Mesothelial cell of epicardium (in vitro differentiated cells): ENCODE results near the gene SH3PXD2B. TPM values are rescaled to one million over a fixed set of nuclear protein-coding genes. Genes with fewer than 3 reads are reported as not detected.

Source experiments
- DNase-seq, 2 experiments: peaks; one replicate each; pipeline ENCODE4 v3.0.0; 2021; ENCODE audit warnings: low spot score in 2 of 2; ENCODE audit not compliant: unreplicated experiment in 2 of 2
- H3K27ac Mint-ChIP-seq: 2 replicates; pipeline ENCODE4 v1.8.0; 2021; ENCODE audit warnings: mixed read lengths
- H3K27me3 Mint-ChIP-seq: 2 replicates; pipeline ENCODE4 v1.8.0; 2021; ENCODE audit warnings: low read depth, mixed read lengths
- H3K36me3 Mint-ChIP-seq: 2 replicates; pipeline ENCODE4 v1.8.0; 2021; ENCODE audit warnings: mixed read lengths
- H3K4me1 Mint-ChIP-seq: 2 replicates; pipeline ENCODE4 v1.8.0; 2021; ENCODE audit warnings: mixed read lengths
- H3K4me3 Mint-ChIP-seq: 2 replicates; pipeline ENCODE4 v1.8.0; 2021; ENCODE audit warnings: mild to moderate bottlenecking, moderate library complexity, mixed read lengths
- H3K9me3 Mint-ChIP-seq: 2 replicates; pipeline ENCODE4 v1.8.0; 2021; ENCODE audit warnings: mixed read lengths
- CTCF ChIP-seq: fragments of 200-600 bp; sonication (generic); IDR thresholded peaks from one replicate; pipeline ENCODE4 v1.5.0; 2021; ENCODE audit warnings: antibody characterized with exemption; ENCODE audit not compliant: unreplicated experiment
- total RNA-seq: library from RNA; stranded (reverse); gene quantifications from 3 replicates; pipeline ENCODE4 v1.2.1, GENCODE V29; 2021

The SH3PXD2B gene
- total RNA-seq, 1 donor from 2014 or later = 68.9 TPM

- DNase-seq = peak in 1 of 2 experiments; percentile 19
- no peaks in the 10 kb centered on the region for H3K36me3 Mint-ChIP-seq
- no peaks in the 10 kb centered on the region for H3K4me1 Mint-ChIP-seq
These were observed 39.1 kb upstream of the SH3PXD2B start for GRCh38 chr5:172493461-172493860.

DNA sequence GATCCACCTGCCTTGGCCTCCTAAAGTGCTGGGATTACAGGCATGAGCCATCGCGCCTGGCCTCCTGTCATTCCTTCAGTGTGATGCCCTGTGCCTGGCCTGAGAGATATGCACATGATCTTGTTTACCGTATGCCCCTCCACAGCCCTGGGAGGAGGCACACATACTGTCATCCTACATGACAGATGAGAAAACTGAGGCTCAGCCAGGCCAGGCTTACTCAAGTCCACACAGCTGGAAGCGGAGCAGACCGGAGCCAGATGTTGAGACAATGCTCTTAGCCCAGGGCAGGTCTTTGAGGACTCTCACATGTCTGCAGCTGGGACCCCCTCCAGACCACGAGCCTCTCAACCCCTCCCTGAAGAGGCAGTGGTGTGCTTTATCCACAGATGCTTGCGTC lies 38.7 kb upstream of the SH3PXD2B start:
- peaks cover 4% of the 10 kb centered on the region for H3K4me1 Mint-ChIP-seq
- H3K36me3 Mint-ChIP-seq = no peaks in the 10 kb centered on the region
- peak in 1 of 2 experiments; percentile 22 for DNase-seq
- no peak overlapping the region for H3K4me3 Mint-ChIP-seq
- no peak overlapping the region for H3K27ac Mint-ChIP-seq
- no peak for TF ChIP-seq CTCF
- H3K27me3 Mint-ChIP-seq = peaks cover 11% of the 10 kb centered on the region
- peaks cover 3% of the 10 kb centered on the region for H3K9me3 Mint-ChIP-seq

More at GRCh38 chr5:172493461-172493860, 39.1 kb upstream of the SH3PXD2B start:
- no peak overlapping the region for H3K4me3 Mint-ChIP-seq
- no peak overlapping the region for H3K27ac Mint-ChIP-seq
- peaks cover 11% of the 10 kb centered on the region for H3K27me3 Mint-ChIP-seq
- peaks cover 3% of the 10 kb centered on the region for H3K9me3 Mint-ChIP-seq
- no peak for TF ChIP-seq CTCF

DNA sequence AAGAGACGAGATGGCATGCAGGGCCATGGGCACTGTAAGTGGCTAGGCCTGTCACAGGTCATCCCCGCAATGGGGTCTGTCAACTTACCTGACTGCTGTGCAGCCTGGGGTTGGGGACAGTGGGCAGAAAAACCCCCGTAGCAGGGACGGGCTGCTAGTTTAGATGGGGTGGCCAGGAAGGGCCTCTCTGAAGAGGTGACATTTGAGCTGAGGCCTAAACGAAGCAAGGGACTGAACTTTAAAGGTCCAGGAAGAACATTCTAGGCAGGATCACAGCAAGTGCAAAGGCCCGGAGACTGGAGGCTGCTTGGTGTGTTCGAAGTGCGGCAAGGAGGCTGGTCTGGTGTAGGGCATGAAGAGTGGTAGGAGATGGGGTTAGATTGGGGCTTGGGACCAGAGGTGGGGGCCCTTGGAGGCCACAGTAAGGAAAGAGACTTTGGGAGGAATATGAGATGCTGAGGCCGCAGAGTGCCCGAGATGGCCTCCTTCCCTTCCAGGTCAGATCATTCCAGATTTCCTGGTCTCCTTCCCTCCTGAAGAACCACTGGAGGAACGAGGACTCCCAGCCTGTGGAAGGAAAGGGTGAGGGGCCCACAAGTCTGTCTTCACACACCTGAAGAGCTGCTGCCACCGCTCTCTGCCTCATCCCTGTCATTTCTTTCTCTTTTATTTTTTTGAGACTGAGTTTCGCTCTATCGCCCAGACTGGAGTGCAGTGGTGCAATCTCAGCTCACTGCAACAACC lies 37.9 kb upstream of the SH3PXD2B start:
- peaks cover 11% of the 10 kb centered on the region for H3K27me3 Mint-ChIP-seq
- no peak overlapping the region for H3K27ac Mint-ChIP-seq
- peaks cover 3% of the 10 kb centered on the region for H3K9me3 Mint-ChIP-seq
- no peak overlapping the region for H3K4me3 Mint-ChIP-seq
- H3K4me1 Mint-ChIP-seq = peaks cover 4% of the 10 kb centered on the region
- peak in 1 of 2 experiments; percentile 32 for DNase-seq
- TF ChIP-seq CTCF = no peak
- no peaks in the 10 kb centered on the region for H3K36me3 Mint-ChIP-seq

DNA sequence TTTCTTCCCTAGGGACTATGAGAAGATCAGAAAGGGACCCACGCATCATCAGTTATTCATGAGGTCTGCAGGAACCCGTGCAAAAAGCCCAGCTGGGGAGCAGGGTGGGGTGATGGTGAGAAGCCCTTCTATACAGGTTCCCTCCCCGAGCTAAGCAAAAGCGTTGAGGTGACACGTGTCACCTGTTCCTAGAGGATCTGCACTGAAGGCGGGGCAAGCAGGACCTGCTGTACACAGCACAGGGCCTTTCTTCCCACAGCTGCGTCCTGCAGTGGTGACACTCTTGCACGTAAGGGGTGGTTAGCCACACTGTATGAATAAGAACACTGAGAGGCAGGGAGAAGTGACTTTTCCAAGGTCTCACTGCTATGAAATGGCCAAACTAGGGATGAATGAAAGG lies 37.2 kb upstream of the SH3PXD2B start:
- peaks cover 3% of the 10 kb centered on the region for H3K9me3 Mint-ChIP-seq
- peaks cover 4% of the 10 kb centered on the region for H3K4me1 Mint-ChIP-seq
- no peaks in the 10 kb centered on the region for H3K36me3 Mint-ChIP-seq
- DNase-seq = peak in 1 of 2 experiments; percentile 21
- H3K4me3 Mint-ChIP-seq = no peak overlapping the region
- peaks cover 11% of the 10 kb centered on the region for H3K27me3 Mint-ChIP-seq
- H3K27ac Mint-ChIP-seq = no peak overlapping the region
- TF ChIP-seq CTCF = no peak

- no peak overlapping the region for H3K27ac Mint-ChIP-seq
- H3K36me3 Mint-ChIP-seq = no peaks in the 10 kb centered on the region
- no peak for TF ChIP-seq CTCF
- H3K9me3 Mint-ChIP-seq = no peaks in the 10 kb centered on the region
- H3K4me3 Mint-ChIP-seq = no peak overlapping the region
- peak in 1 of 2 experiments; percentile 37 for DNase-seq
- H3K27me3 Mint-ChIP-seq = peaks cover 7% of the 10 kb centered on the region
- peaks cover 4% of the 10 kb centered on the region for H3K4me1 Mint-ChIP-seq
These were observed 36.5 kb upstream of the SH3PXD2B start for GRCh38 chr5:172490514-172491461.
